Kidney epithelial cell (primary cell): ENCODE data around the gene CSAD. TPM values are rescaled to one million over a fixed set of nuclear protein-coding genes. Genes with fewer than 3 reads are reported as not detected.

Experiments used
- DNase-seq: peaks from one replicate; pipeline ENCODE4 v3.0.0-alpha.2; 2010; ENCODE audit warnings: low read depth
- H3K27me3 ChIP-seq: 2 replicates; pipeline ENCODE4 v1.6.0; 2011; ENCODE audit warnings: low read length; ENCODE audit not compliant: control insufficient read depth, insufficient read depth
- H3K36me3 ChIP-seq: 2 replicates; pipeline ENCODE4 v1.5.1; 2011; ENCODE audit warnings: low read length; ENCODE audit not compliant: control insufficient read depth, insufficient read depth
- H3K4me3 ChIP-seq: 2 replicates; pipeline ENCODE4 v1.5.1; 2011; ENCODE audit warnings: low read depth, mild to moderate bottlenecking, control low read depth, low read length
- total RNA-seq: library from RNA; depleted of rRNA; stranded (reverse); fragments of >200 nt; gene quantifications from 2 replicates; pipeline ENCODE4 v1.2.3, GENCODE V29; 2015
- TF ChIP-seq, protein P1 (sequence below): IDR thresholded peaks from 2 replicates; pipeline ENCODE4 v1.5.1; 2011; ENCODE audit warnings: mild to moderate bottlenecking, moderate library complexity, low read length, control low read depth, inconsistent platforms; ENCODE audit not compliant: insufficient read depth, poor library complexity, severe bottlenecking

CSAD gene
- total RNA-seq, 1 donor from 2014 or later = 9.1 TPM

DNA sequence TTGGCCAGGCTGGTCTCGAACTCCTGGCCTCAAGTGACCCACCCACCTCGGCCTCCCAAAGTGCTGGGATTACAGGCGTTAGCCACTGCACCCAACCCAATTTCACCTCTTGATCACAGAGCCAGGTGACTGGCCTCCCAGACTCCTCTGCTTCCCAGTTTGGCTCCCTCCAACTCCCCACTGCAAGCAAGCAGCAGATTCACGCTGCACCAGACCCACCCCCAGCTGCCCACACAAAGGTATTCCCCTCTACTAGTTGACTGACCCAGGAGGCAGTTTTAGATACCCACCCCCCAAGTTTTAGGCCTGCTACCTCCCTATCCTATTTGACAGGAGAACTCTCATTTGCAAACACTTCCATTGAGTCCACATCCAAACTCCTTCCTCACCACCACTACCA is 46.1 kb upstream of the CSAD start:
- H3K36me3 ChIP-seq = no peaks in the 10 kb centered on the region
- no peaks in the 10 kb centered on the region for H3K27me3 ChIP-seq
- H3K4me3 ChIP-seq = no peak overlapping the region
- TF ChIP-seq, protein P1, sequence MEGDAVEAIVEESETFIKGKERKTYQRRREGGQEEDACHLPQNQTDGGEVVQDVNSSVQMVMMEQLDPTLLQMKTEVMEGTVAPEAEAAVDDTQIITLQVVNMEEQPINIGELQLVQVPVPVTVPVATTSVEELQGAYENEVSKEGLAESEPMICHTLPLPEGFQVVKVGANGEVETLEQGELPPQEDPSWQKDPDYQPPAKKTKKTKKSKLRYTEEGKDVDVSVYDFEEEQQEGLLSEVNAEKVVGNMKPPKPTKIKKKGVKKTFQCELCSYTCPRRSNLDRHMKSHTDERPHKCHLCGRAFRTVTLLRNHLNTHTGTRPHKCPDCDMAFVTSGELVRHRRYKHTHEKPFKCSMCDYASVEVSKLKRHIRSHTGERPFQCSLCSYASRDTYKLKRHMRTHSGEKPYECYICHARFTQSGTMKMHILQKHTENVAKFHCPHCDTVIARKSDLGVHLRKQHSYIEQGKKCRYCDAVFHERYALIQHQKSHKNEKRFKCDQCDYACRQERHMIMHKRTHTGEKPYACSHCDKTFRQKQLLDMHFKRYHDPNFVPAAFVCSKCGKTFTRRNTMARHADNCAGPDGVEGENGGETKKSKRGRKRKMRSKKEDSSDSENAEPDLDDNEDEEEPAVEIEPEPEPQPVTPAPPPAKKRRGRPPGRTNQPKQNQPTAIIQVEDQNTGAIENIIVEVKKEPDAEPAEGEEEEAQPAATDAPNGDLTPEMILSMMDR = no peak
- no peak for DNase-seq

DNA sequence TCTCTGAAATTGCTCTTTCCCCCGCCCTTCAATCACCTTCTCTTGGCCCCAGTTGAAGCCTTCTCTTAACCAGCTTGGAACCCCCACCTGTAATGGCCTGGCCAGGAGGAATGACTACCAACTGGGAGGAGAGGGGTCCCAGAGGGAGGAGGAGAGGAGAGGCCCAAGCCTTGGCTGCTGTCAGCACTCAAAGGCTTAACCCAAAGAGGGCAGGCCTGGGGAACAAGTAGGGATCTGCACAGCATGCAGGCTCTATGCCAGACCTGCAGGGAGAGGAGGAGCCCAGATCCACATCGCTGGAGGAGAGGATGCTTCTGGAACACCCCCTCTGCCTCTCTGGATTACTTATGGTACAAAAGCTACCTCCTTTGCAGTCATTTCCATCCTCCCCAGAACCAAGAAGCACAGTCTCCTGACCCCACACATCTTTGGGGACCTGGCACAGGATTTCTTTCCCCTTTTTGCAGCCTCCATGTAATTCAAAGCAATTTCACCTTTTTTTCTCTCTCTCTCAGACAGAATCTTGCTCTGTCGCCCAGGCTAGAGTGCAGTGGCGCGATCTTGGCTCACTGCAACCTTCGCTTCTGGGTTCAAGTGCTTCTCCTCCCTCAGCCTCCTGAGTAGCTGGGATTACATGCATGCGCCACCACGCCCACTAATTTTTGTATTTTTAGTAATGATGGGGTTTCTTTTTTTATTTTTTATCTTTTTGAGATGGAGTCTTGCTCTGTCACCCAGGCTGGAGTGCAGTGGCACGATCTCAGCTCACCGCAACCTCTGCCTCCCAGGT is 45.1 kb upstream of the CSAD start:
- TF ChIP-seq, protein P1 = no peak
- Histone ChIP-seq H3K36me3 (no peaks in the 10 kb centered on the region), H3K27me3 (no peaks in the 10 kb centered on the region), H3K4me3 (no peak overlapping the region)
- DNase-seq = no peak

DNA sequence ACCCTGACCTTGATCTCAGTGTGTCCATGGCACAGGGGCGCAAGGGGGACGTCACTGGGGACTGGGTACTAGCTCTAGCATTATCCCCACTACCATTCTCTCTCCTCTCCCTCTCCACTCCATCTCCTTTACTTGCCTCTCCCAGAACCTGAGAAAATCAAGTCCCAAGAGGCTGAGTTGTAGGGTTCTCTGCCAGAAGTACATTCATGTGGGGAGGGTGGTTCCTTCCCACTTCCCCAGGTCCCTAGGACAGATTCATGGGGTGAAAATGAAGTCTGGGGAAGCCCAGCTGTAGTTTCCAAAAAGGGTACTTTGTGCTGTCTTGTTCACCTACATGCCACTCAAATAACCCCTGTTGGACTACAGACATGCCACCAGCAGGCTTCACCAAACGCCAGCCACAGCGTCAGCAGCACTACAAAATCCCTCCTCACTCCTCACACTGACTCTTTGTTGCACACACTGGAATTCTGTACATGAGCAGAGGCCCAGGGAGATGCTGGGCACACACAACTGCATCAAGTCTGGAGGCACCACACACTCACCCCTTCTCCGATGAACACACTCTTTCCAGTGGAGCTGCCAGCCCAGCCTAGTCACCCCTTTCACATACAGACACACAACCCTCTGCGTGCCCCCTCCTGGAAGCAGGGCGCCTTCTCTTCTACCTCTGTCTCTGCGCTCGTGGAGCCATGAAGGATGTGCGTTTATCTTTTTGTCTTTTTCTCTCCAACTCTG is 44.3 kb upstream of the CSAD start:
- Histone ChIP-seq H3K36me3 (no peaks in the 10 kb centered on the region), H3K27me3 (no peaks in the 10 kb centered on the region), H3K4me3 (no peak overlapping the region)
- TF ChIP-seq, protein P1 = no peak
- DNase-seq = no peak

DNA sequence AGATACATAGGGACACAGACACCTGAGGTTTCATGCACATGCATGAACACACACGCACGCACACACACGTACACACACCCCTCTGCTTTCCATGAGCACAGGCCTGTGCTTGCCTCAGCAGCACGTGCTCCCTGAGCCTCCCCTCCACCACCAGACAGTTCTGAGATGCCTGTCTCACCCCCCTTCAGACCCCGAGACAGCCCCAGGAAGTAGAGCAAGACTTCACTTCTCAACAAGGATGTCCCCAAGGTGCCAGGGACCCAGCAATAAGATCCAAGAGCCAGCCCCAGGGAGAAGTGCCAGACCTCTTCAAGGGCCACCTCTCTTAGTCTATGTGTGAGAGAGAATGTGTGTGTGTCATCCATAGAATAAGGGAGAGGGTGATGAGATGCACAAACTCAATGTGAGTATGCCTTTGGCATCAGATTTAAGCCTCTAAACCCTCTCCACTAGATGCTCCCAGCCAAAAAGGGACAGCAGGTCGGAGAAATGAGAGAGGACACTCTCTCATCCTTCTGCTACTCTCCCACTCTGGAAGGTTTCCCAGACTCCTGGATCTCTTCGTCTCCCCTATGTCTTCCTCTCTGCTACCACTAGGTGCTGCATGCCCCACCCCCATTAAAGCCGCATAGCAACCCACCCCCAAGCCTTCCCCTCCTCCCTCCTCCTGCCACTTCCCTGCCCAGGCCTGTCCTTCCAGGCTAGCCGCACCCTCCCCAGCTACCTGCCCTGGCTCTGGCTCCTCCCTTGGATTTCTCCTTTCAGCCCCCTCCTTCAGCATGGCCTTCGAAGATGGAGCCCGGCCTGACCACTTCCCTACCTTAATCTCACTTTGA is 43.6 kb upstream of the CSAD start:
- H3K36me3 ChIP-seq = no peaks in the 10 kb centered on the region
- no peak overlapping the region for H3K4me3 ChIP-seq
- no peak for DNase-seq
- H3K27me3 ChIP-seq = no peaks in the 10 kb centered on the region
- TF ChIP-seq, protein P1 = peak; percentile 32

DNA sequence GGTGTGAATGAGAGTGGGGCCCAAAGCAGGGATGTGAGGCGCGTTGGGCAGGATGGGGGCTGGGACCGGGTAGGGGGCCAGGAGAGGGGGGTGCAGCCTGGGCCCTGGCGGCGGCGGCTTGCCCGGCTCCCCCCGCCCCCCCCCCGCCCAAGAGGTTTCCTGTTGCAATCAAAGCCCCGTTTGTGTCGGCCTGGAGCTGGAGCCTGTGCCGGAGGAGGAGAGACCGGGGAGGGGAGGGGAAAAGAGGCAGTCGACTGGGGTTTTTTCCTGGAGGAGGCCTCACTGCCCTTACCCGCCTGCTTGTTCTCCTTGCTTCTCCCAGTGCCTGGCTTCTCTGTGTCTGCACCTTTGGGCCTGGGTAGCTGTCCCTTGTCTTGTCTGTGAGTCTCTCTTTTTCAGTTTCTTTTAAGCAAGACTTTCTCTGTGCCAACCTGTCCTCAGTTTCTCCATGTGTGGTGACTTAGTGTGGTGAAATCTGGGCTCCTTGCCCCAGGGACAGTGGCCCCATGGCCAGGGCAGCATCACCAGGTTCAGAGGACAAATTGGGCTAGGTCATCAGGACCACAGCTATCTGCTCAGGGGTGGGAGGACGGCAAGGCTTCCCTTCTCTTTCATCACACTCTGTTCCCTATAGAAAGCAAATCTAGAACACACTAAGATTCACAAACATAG is 42.8 kb upstream of the CSAD start:
- no peak for DNase-seq
- TF ChIP-seq, protein P1 = no peak

More for the DNA sequence above, 42.8 kb upstream of the CSAD start:
- Histone ChIP-seq H3K27me3 (no peaks in the 10 kb centered on the region), H3K4me3 (no peak overlapping the region), H3K36me3 (no peaks in the 10 kb centered on the region)
